ENCODE results near the gene RGS4.
"Not testable (repeated sequence)": the region's sequence is repeated elsewhere in the genome, so short reads cannot be mapped to it uniquely, and the experiment has no call there.

Gene RGS4

GRCh38 chr1:163069655-163070277 lies 605 bp downstream of the RGS4 start:
- DNase-seq: no peak

GRCh38 chr1:163071405-163072255 lies 2.5 kb downstream of the RGS4 start:
- DNase-seq: peak; percentile 91

- peak; percentile 43 for DNase-seq
Observed at GRCh38 chr1:163072658-163073057, 3.5 kb downstream of the RGS4 start.

GRCh38 chr1:163074004-163074403 lies 4.8 kb downstream of the RGS4 start:
- no peak for DNase-seq

- DNase-seq: no peak
Observed at GRCh38 chr1:163074716-163075284, 5.6 kb downstream of the RGS4 start.

- no peak for DNase-seq
Observed at GRCh38 chr1:163076044-163076443, 6.9 kb downstream of the RGS4 start.

GRCh38 chr1:163076446-163076845 lies 7.3 kb downstream of the RGS4 start:
- peak; percentile 17 for DNase-seq

GRCh38 chr1:163076981-163077761 lies 8.0 kb downstream of the RGS4 start:
- DNase-seq: no peak

- DNase-seq: no peak
Observed at GRCh38 chr1:163082971-163083370, 13.8 kb downstream of the RGS4 start.

GRCh38 chr1:163083690-163084089 lies 14.5 kb downstream of the RGS4 start:
- DNase-seq: peak; percentile 77

GRCh38 chr1:163084330-163084729 lies 15.2 kb downstream of the RGS4 start:
- DNase-seq: peak; percentile 72

GRCh38 chr1:163085041-163085903 lies 16.1 kb downstream of the RGS4 start:
- DNase-seq: peak; percentile 87

GRCh38 chr1:163085904-163086268 lies 16.7 kb downstream of the RGS4 start:
- peak; percentile 86 for DNase-seq

GRCh38 chr1:163089117-163089516 lies 20.0 kb downstream of the RGS4 start:
- DNase-seq: not testable (repeated sequence)

- peak; percentile 80 for DNase-seq
Observed at GRCh38 chr1:163090321-163090945, 21.3 kb downstream of the RGS4 start.

- no peak for DNase-seq
Observed at GRCh38 chr1:163093169-163093568, 24.0 kb downstream of the RGS4 start.

GRCh38 chr1:163093579-163093978 lies 24.4 kb downstream of the RGS4 start:
- no peak for DNase-seq

GRCh38 chr1:163094182-163094581 lies 25.0 kb downstream of the RGS4 start:
- no peak for DNase-seq

- no peak for DNase-seq
Observed at GRCh38 chr1:163094589-163094988, 25.4 kb downstream of the RGS4 start.

- no peak for DNase-seq
Observed at GRCh38 chr1:163095213-163095612, 26.1 kb downstream of the RGS4 start.

- DNase-seq: no peak
Observed at GRCh38 chr1:163102590-163102989, 33.4 kb downstream of the RGS4 start.
